Measurements from ENCODE around the gene PIK3AP1. TPM values are rescaled to one million over a fixed set of nuclear protein-coding genes. Genes with fewer than 3 reads are reported as not detected.

PIK3AP1 gene
- total and polyA plus RNA-seq, 2 of the 13 experiments (the other 11 are each of a cell fraction or from before 2014, with no cell fraction given): 3.6 to 13.8 TPM

DNA sequence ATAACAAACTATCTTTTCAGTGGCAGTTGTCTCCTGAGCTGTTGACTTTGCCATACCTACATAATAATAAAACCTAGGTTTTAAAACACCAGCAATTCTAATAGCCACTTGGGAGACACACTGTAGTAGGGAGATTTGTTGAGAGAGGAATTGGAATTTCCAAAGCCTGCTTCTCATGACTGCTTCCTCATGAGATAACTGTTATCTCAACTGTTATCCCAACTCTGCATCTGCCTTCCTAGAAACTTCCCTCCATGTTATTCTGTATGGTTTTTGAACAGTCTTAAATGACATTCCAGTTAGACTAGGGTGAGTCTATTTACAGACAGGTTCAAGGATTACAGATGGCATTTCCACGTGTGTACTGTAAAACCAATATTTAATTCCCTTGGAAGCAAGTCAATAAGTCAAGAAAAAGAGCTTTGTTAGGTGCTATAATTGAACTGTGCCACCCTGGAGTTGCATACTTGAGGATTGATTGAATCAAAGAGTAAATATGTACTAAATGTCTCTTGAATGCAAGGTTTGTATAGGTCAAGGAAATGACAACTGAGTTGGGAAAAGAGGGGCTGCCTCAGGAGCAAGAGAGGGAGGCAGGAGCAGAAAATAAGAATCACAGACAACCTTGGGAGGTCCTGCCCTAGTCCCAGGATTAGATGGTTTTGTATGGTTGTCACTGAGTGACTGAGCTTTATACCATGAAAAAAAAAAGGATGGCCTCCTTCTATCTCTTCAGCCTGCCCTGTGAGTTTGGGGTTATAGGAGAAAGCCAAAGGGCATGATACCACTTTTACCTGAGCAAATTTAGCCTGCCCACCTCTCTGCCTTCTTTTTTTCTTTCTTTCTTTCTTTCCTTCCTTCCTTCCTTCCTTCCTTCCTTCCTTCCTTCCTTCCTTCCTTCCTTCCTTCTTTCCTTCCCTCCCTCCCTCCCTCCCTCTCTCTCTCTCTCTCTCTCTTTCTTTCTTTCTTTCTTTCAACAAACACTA, 123.6 kb downstream of the PIK3AP1 start (continued):
- TF ChIP-seq, protein P1, sequence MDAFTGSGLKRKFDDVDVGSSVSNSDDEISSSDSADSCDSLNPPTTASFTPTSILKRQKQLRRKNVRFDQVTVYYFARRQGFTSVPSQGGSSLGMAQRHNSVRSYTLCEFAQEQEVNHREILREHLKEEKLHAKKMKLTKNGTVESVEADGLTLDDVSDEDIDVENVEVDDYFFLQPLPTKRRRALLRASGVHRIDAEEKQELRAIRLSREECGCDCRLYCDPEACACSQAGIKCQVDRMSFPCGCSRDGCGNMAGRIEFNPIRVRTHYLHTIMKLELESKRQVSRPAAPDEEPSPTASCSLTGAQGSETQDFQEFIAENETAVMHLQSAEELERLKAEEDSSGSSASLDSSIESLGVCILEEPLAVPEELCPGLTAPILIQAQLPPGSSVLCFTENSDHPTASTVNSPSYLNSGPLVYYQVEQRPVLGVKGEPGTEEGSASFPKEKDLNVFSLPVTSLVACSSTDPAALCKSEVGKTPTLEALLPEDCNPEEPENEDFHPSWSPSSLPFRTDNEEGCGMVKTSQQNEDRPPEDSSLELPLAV (CRISPR knock-in tag; conservative IDR thresholded peaks at IDR 0.05; ENCODE audit: low read depth): no peak
- TF ChIP-seq ZNF264 (CRISPR knock-in tag; IDR thresholded peaks at IDR 0.05): no peak
- TF ChIP-seq GATAD1 (CRISPR knock-in tag; IDR thresholded peaks at IDR 0.05): no peak
- TF ChIP-seq PAWR (CRISPR knock-in tag; IDR thresholded peaks at IDR 0.05; ENCODE audit: borderline replicate concordance): no peak
- peak; percentile 98 for TF ChIP-seq BCL6 (CRISPR knock-in tag; IDR thresholded peaks at IDR 0.05)
- TF ChIP-seq, protein P2, sequence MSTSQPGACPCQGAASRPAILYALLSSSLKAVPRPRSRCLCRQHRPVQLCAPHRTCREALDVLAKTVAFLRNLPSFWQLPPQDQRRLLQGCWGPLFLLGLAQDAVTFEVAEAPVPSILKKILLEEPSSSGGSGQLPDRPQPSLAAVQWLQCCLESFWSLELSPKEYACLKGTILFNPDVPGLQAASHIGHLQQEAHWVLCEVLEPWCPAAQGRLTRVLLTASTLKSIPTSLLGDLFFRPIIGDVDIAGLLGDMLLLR (CRISPR knock-in tag; IDR thresholded peaks at IDR 0.05): no peak
- no peak for TF ChIP-seq ZNF30 (CRISPR knock-in tag; IDR thresholded peaks at IDR 0.05)
- no peak for TF ChIP-seq AGO1 (IDR thresholded peaks at IDR 0.05; ENCODE audit: low read depth, low read length, poor library complexity, severe bottlenecking)
- no peak for TF ChIP-seq ZFP1 (CRISPR knock-in tag; IDR thresholded peaks at IDR 0.05)
- TF ChIP-seq KDM4B (CRISPR knock-in tag; IDR thresholded peaks at IDR 0.05): no peak
- TF ChIP-seq FOXA1 (IDR thresholded peaks at IDR 0.05): peak; percentile 85
- peak; percentile 81 for TF ChIP-seq FOXA1 (CRISPR knock-in tag; IDR thresholded peaks at IDR 0.05)
- TF ChIP-seq, protein P3, sequence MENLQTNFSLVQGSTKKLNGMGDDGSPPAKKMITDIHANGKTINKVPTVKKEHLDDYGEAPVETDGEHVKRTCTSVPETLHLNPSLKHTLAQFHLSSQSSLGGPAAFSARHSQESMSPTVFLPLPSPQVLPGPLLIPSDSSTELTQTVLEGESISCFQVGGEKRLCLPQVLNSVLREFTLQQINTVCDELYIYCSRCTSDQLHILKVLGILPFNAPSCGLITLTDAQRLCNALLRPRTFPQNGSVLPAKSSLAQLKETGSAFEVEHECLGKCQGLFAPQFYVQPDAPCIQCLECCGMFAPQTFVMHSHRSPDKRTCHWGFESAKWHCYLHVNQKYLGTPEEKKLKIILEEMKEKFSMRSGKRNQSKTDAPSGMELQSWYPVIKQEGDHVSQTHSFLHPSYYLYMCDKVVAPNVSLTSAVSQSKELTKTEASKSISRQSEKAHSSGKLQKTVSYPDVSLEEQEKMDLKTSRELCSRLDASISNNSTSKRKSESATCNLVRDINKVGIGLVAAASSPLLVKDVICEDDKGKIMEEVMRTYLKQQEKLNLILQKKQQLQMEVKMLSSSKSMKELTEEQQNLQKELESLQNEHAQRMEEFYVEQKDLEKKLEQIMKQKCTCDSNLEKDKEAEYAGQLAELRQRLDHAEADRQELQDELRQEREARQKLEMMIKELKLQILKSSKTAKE (CRISPR knock-in tag; IDR thresholded peaks at IDR 0.05; ENCODE audit: borderline replicate concordance): peak; percentile 56; the same call in 1 of the 2 replicates
- TF ChIP-seq, protein P4, sequence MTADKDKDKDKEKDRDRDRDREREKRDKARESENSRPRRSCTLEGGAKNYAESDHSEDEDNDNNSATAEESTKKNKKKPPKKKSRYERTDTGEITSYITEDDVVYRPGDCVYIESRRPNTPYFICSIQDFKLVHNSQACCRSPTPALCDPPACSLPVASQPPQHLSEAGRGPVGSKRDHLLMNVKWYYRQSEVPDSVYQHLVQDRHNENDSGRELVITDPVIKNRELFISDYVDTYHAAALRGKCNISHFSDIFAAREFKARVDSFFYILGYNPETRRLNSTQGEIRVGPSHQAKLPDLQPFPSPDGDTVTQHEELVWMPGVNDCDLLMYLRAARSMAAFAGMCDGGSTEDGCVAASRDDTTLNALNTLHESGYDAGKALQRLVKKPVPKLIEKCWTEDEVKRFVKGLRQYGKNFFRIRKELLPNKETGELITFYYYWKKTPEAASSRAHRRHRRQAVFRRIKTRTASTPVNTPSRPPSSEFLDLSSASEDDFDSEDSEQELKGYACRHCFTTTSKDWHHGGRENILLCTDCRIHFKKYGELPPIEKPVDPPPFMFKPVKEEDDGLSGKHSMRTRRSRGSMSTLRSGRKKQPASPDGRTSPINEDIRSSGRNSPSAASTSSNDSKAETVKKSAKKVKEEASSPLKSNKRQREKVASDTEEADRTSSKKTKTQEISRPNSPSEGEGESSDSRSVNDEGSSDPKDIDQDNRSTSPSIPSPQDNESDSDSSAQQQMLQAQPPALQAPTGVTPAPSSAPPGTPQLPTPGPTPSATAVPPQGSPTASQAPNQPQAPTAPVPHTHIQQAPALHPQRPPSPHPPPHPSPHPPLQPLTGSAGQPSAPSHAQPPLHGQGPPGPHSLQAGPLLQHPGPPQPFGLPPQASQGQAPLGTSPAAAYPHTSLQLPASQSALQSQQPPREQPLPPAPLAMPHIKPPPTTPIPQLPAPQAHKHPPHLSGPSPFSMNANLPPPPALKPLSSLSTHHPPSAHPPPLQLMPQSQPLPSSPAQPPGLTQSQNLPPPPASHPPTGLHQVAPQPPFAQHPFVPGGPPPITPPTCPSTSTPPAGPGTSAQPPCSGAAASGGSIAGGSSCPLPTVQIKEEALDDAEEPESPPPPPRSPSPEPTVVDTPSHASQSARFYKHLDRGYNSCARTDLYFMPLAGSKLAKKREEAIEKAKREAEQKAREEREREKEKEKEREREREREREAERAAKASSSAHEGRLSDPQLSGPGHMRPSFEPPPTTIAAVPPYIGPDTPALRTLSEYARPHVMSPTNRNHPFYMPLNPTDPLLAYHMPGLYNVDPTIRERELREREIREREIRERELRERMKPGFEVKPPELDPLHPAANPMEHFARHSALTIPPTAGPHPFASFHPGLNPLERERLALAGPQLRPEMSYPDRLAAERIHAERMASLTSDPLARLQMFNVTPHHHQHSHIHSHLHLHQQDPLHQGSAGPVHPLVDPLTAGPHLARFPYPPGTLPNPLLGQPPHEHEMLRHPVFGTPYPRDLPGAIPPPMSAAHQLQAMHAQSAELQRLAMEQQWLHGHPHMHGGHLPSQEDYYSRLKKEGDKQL (CRISPR knock-in tag; IDR thresholded peaks at IDR 0.05; ENCODE audit: low read depth): 0 out of 2 replicates have a peak, but pooled peaks have one; percentile 85
- TF ChIP-seq, protein P5, sequence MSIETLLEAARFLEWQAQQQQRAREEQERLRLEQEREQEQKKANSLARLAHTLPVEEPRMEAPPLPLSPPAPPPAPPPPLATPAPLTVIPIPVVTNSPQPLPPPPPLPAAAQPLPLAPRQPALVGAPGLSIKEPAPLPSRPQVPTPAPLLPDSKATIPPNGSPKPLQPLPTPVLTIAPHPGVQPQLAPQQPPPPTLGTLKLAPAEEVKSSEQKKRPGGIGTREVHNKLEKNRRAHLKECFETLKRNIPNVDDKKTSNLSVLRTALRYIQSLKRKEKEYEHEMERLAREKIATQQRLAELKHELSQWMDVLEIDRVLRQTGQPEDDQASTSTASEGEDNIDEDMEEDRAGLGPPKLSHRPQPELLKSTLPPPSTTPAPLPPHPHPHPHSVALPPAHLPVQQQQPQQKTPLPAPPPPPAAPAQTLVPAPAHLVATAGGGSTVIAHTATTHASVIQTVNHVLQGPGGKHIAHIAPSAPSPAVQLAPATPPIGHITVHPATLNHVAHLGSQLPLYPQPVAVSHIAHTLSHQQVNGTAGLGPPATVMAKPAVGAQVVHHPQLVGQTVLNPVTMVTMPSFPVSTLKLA (IDR thresholded peaks at IDR 0.05): peak; percentile 46; the same call in 1 of the 2 replicates
